Glutamatergic neuron (in vitro differentiated cells): ENCODE data around the gene NELFB. TPM values are rescaled to one million over a fixed set of nuclear protein-coding genes. Genes with fewer than 3 reads are reported as not detected.

Experiments used
- DNase-seq: peaks from one replicate; pipeline ENCODE4 v3.0.0; 2022
- H3K27ac Mint-ChIP-seq: one replicate; pipeline ENCODE4 v1.8.0; 2020; ENCODE audit warnings: mild to moderate bottlenecking, mixed read lengths, inconsistent platforms; ENCODE audit not compliant: unreplicated experiment
- H3K27me3 Mint-ChIP-seq: one replicate; pipeline ENCODE4 v1.8.0; 2020; ENCODE audit warnings: mild to moderate bottlenecking, moderate library complexity, mixed read lengths, inconsistent platforms; ENCODE audit not compliant: unreplicated experiment
- H3K36me3 Mint-ChIP-seq: one replicate; pipeline ENCODE4 v1.8.0; 2020; ENCODE audit warnings: mild to moderate bottlenecking, mixed read lengths, inconsistent platforms; ENCODE audit not compliant: unreplicated experiment
- H3K4me1 Mint-ChIP-seq: one replicate; pipeline ENCODE4 v1.8.0; 2020; ENCODE audit warnings: mild to moderate bottlenecking, low read depth, mixed read lengths, inconsistent platforms; ENCODE audit not compliant: unreplicated experiment
- H3K4me3 Mint-ChIP-seq: one replicate; pipeline ENCODE4 v1.8.0; 2020; ENCODE audit warnings: mild to moderate bottlenecking, mixed read lengths, inconsistent platforms; ENCODE audit not compliant: unreplicated experiment
- H3K9me3 Mint-ChIP-seq: one replicate; pipeline ENCODE4 v1.8.0; 2020; ENCODE audit warnings: mild to moderate bottlenecking, moderate library complexity, mixed read lengths, inconsistent platforms; ENCODE audit not compliant: unreplicated experiment
- total RNA-seq: library from RNA; stranded (reverse); fragmentation: NEBNext Ultra II Directional; extraction: Animal tissue kit (Norgen Biotek cat#: 25700); gene quantifications from one replicate; pipeline ENCODE4 v1.2.1, GENCODE V29; 2021; ENCODE audit not compliant: unreplicated experiment
- TF ChIP-seq, protein P1 (sequence below): fragments of 200-600 bp; sonication (generic); IDR thresholded peaks from one replicate; pipeline ENCODE4 v1.5.0; 2021; ENCODE audit not compliant: partially characterized antibody, unreplicated experiment

The NELFB gene
- total RNA-seq, 1 donor from 2014 or later = 48.5 TPM

DNA sequence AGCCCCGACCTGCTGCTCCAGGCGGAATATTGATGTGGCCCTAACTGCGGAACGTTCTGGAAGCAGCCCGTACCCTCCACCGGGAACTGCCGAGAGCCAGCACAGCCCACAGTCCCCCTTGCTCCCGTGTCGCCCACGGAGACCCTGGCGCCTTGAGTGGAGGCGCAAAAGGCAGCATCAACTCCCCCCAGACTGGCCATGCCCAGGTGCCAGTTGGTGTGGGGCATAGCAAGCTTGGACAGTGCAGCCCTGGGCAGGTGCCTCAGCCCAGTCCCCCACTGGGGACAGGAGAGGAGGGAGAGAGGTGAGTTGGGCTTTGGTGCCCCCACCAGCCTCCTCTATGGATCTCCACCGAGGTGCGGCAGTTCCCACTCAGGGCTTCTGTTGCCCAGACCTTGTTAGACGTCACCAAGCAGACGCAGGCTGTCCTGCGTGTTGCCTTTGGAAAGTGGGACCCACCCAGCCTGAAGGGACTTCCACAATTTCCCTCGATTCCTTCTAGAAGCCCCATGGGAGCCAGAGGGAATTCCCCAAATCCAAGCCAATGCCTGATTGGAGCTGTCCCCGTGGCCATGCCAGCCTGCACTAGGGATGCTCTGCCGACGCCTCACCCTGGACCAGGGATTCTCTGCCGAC lies 66.7 kb downstream of the NELFB start:
- H3K27me3 Mint-ChIP-seq = peaks cover 3% of the 10 kb centered on the region
- no peak overlapping the region for H3K27ac Mint-ChIP-seq
- peaks cover 10% of the 10 kb centered on the region for H3K36me3 Mint-ChIP-seq
- H3K4me3 Mint-ChIP-seq = no peak overlapping the region
- peaks cover 4% of the 10 kb centered on the region for H3K4me1 Mint-ChIP-seq
- peaks cover 8% of the 10 kb centered on the region for H3K9me3 Mint-ChIP-seq
- TF ChIP-seq, protein P1, sequence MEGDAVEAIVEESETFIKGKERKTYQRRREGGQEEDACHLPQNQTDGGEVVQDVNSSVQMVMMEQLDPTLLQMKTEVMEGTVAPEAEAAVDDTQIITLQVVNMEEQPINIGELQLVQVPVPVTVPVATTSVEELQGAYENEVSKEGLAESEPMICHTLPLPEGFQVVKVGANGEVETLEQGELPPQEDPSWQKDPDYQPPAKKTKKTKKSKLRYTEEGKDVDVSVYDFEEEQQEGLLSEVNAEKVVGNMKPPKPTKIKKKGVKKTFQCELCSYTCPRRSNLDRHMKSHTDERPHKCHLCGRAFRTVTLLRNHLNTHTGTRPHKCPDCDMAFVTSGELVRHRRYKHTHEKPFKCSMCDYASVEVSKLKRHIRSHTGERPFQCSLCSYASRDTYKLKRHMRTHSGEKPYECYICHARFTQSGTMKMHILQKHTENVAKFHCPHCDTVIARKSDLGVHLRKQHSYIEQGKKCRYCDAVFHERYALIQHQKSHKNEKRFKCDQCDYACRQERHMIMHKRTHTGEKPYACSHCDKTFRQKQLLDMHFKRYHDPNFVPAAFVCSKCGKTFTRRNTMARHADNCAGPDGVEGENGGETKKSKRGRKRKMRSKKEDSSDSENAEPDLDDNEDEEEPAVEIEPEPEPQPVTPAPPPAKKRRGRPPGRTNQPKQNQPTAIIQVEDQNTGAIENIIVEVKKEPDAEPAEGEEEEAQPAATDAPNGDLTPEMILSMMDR = no peak
- DNase-seq = no peak

Other genes with a start within 250 kb of the NELFB start
- 70.7 TPM for gene ABCA2, start 227.1 kb upstream of the NELFB start, total RNA-seq
- gene FUT7, start 223.2 kb upstream of the NELFB start, total RNA-seq = 0.20 TPM
- 260 TPM for gene NPDC1, start 209.2 kb upstream of the NELFB start, total RNA-seq
- 0.69 TPM for gene ENTPD2, start 201.3 kb upstream of the NELFB start, total RNA-seq
- gene SAPCD2, start 184.8 kb upstream of the NELFB start, total RNA-seq = 13.5 TPM
- 5.1 TPM for gene UAP1L1, start 177.8 kb upstream of the NELFB start, total RNA-seq
- gene MAN1B1, start 168.3 kb upstream of the NELFB start, total RNA-seq = 59.8 TPM
- gene DPP7, start 140.6 kb upstream of the NELFB start, total RNA-seq = 30.8 TPM
- 5.5 TPM for gene GRIN1, start 116.2 kb upstream of the NELFB start, total RNA-seq
- 0.98 TPM for gene LRRC26, start 85.3 kb upstream of the NELFB start, total RNA-seq
- not detected for gene TMEM210, start 83.3 kb upstream of the NELFB start, total RNA-seq
- 72.9 TPM for gene ANAPC2, start 66.8 kb upstream of the NELFB start, total RNA-seq
- 37.3 TPM for gene SSNA1, start 66.7 kb upstream of the NELFB start, total RNA-seq
- gene TPRN, start 54.6 kb upstream of the NELFB start, total RNA-seq = 9.6 TPM
- 36.5 TPM for gene TMEM203, start 49.7 kb upstream of the NELFB start, total RNA-seq
- gene NDOR1, start 49.6 kb upstream of the NELFB start, total RNA-seq = 31.6 TPM
- gene RNF208, start 33.1 kb upstream of the NELFB start, total RNA-seq = 24.8 TPM
- gene CYSRT1, start 30.2 kb upstream of the NELFB start, total RNA-seq = 2.1 TPM
- gene RNF224, start 27.8 kb upstream of the NELFB start, total RNA-seq = 0.39 TPM
- gene SLC34A3, start 24.4 kb upstream of the NELFB start, total RNA-seq = not detected
- 192 TPM for gene TUBB4B, start 14.0 kb upstream of the NELFB start, total RNA-seq
- not detected for gene STPG3, start 4.0 kb upstream of the NELFB start, total RNA-seq
- 1.5 TPM for gene TOR4A, start 22.4 kb downstream of the NELFB start, total RNA-seq
- 15.2 TPM for gene NRARP, start 46.9 kb downstream of the NELFB start, total RNA-seq
- gene EXD3, start 167.8 kb downstream of the NELFB start, total RNA-seq = 24.5 TPM
- 2.6 TPM for gene NOXA1, start 168.1 kb downstream of the NELFB start, total RNA-seq
- 1.0 TPM for gene ENTPD8, start 186.0 kb downstream of the NELFB start, total RNA-seq
- 131 TPM for gene NSMF, start 204.0 kb downstream of the NELFB start, total RNA-seq